Choroid plexus epithelial cell (primary cell): ENCODE data around the gene ADORA2A.
"Not testable (repeated sequence)": the region's sequence is repeated elsewhere in the genome, so short reads cannot be mapped to it uniquely, and the experiment has no call there.

ENCODE experiments used
- DNase-seq: peaks from one replicate; pipeline ENCODE4 v3.0.0-alpha.2; 2010; ENCODE audit warnings: low read depth
- H3K4me3 ChIP-seq: 2 replicates; pipeline ENCODE4 v1.5.1; 2011; ENCODE audit warnings: low read depth, mild to moderate bottlenecking, control low read depth, low read length, moderate library complexity
- TF ChIP-seq, protein P1 (sequence below): conservative IDR thresholded peaks from 2 replicates; pipeline ENCODE4 v1.5.1; 2011; ENCODE audit warnings: low read depth, mild to moderate bottlenecking, control low read depth, inconsistent platforms, low read length, moderate library complexity

Gene ADORA2A

DNA sequence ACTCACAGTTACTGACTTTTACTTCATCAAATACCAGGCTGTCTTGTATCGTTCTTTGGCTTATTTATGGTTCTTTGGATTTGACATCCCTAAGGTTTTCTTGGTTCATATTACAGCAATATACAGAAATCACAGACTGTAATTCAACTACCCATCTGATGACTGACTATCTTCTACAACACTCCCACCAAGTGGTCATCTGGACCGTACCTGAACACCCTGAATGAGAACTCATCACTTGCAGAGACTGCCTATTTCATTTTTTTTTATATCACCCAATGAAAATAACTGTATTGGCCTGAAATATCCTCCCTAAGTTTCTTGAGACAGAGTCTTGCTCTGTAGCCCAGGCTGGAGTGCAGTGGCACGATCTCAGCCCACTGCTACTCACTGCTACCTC lies 58.2 kb downstream of the ADORA2A start:
- TF ChIP-seq, protein P1, sequence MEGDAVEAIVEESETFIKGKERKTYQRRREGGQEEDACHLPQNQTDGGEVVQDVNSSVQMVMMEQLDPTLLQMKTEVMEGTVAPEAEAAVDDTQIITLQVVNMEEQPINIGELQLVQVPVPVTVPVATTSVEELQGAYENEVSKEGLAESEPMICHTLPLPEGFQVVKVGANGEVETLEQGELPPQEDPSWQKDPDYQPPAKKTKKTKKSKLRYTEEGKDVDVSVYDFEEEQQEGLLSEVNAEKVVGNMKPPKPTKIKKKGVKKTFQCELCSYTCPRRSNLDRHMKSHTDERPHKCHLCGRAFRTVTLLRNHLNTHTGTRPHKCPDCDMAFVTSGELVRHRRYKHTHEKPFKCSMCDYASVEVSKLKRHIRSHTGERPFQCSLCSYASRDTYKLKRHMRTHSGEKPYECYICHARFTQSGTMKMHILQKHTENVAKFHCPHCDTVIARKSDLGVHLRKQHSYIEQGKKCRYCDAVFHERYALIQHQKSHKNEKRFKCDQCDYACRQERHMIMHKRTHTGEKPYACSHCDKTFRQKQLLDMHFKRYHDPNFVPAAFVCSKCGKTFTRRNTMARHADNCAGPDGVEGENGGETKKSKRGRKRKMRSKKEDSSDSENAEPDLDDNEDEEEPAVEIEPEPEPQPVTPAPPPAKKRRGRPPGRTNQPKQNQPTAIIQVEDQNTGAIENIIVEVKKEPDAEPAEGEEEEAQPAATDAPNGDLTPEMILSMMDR = peak; percentile 44
- H3K4me3 ChIP-seq = no peak overlapping the region
- DNase-seq = peak; percentile 57

DNA sequence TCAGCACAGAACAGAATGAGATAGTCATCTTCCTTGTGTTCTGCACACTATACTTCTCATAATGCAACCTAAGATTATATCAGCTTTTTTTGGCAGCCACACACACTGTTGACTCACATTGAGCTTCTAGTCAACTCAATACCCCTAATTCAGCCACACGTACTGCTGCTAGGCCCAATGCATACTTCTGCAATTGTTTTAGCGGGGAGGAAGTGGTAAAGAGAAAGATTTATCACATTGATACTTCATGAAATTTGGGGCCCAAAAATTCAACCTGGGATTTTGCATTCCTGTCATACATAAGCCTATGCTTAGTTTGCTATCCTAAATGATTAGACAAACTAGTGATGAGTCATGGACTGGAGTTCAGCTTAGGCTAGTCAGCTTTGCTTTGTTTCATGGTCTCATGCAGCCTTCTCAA lies 59.1 kb downstream of the ADORA2A start:
- DNase-seq = peak; percentile 68

DNA sequence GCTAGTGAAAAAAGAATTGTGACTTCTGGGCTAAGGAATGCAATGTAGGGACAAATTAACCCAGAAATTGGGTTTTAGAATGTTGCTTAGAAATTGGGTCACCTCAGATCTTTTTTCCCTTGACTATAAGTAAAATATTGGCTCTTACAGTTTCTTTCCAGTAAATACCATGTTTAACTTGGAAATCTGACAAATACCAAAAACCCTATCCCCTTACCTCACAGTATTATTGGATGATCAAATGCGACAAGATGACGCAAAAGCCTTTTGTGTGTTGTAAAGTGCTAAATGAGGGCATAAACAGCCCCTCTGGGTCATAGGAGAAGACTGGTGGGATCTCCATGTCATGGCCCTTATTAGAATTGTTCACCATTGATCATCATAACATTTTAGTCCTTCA lies 61.6 kb downstream of the ADORA2A start:
- no peak overlapping the region for H3K4me3 ChIP-seq
- TF ChIP-seq, protein P1 = no peak
- DNase-seq = no peak

More for the DNA sequence above, 59.1 kb downstream of the ADORA2A start:
- TF ChIP-seq, protein P1 = no peak
- no peak overlapping the region for H3K4me3 ChIP-seq

DNA sequence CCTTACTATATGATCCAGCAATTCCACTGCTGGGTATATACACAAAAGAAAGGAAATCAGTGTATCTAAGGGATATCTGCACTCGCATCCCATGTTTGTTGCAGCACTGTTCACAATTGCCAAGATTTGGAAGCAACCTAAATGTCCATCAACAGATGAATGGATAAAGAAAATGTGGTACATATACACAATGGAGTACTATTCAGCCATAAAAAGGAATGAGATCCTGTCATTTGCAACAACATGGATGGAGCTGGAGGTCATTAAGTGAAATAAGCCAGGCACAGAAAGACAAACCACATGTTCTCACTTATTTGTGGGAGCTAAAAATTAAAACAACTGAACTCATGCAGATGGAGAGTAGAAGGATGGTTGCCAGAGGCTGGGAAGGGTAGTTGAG lies 62.0 kb downstream of the ADORA2A start:
- not testable (repeated sequence) for DNase-seq, H3K4me3 ChIP-seq
